BLaER1 (cell line): ENCODE data around the gene MAP7D1.
A peak's percentile ranks its signal among the peaks of the same experiment; 100 is the strongest.

Experiments used
- H3K27ac ChIP-seq: shearing (Covaris generic); formaldehyde crosslinking; 2 replicates; pipeline ENCODE4 v1.8.1; 2022
- H3K27me3 ChIP-seq: shearing (Covaris generic); formaldehyde crosslinking; 2 replicates; pipeline ENCODE4 v1.8.1; 2022
- H3K36me3 ChIP-seq: shearing (Covaris generic); formaldehyde crosslinking; 2 replicates; pipeline ENCODE4 v1.8.1; 2022
- H3K4me1 ChIP-seq: shearing (Covaris generic); formaldehyde crosslinking; 2 replicates; pipeline ENCODE4 v1.8.1; 2022
- H3K4me2 ChIP-seq: shearing (Covaris generic); formaldehyde crosslinking; 2 replicates; pipeline ENCODE4 v1.8.1; 2022
- H3K4me3 ChIP-seq: shearing (Covaris generic); formaldehyde crosslinking; 2 replicates; pipeline ENCODE4 v1.8.1; 2022
- H3K9ac ChIP-seq: shearing (Covaris generic); formaldehyde crosslinking; 2 replicates; pipeline ENCODE4 v1.8.1; 2022
- H3K9me3 ChIP-seq: shearing (Covaris generic); formaldehyde crosslinking; 2 replicates; pipeline ENCODE4 v1.8.1; 2022
- H4K20me1 ChIP-seq: shearing (Covaris generic); formaldehyde crosslinking; 2 replicates; pipeline ENCODE4 v1.8.1; 2022
- Cebpa-rat ChIP-seq: shearing (Covaris generic); IDR thresholded peaks from 2 replicates; pipeline ENCODE4 v1.8.1; 2022

Gene MAP7D1

GRCh38 chr1:36155408-36156328 is at the start of gene MAP7D1:
TSS of gene MAP7D1 (plus strand) at chr1:36156160. CDS start at chr1:36156418, 258 bp downstream.
- H3K27me3 ChIP-seq, result no peaks in the 10 kb centered on the region
- peak within 1 kb of the TSS; percentile 99 for H3K9ac ChIP-seq
- H4K20me1 ChIP-seq, result peaks cover 37% of the 10 kb centered on the region
- peak within 1 kb of the TSS; percentile 100 for H3K4me3 ChIP-seq
- H3K4me2 ChIP-seq, result peak within 1 kb of the TSS; percentile 99
- H3K4me1 ChIP-seq, result peaks cover 81% of the 10 kb centered on the region
- peaks cover 11% of the 10 kb centered on the region; the same call in 1 of the 2 replicates for H3K36me3 ChIP-seq
- H3K27ac ChIP-seq, result peak within 1 kb of the TSS; percentile 99
- TF ChIP-seq Cebpa-rat, result no peak
- H3K9me3 ChIP-seq, result no peaks in the 10 kb centered on the region

GRCh38 chr1:36106269-36106668 is 49.7 kb upstream of the MAP7D1 start:
- no peaks in the 10 kb centered on the region for H4K20me1 ChIP-seq
- no peak for TF ChIP-seq Cebpa-rat
- no peaks in the 10 kb centered on the region for H3K36me3 ChIP-seq
- H3K4me2 ChIP-seq, result no peak overlapping the region
- H3K27ac ChIP-seq, result no peak overlapping the region
- peaks cover 38% of the 10 kb centered on the region for H3K4me1 ChIP-seq
- no peak overlapping the region for H3K4me3 ChIP-seq
- H3K9me3 ChIP-seq, result no peaks in the 10 kb centered on the region
- no peak overlapping the region for H3K9ac ChIP-seq
- no peaks in the 10 kb centered on the region for H3K27me3 ChIP-seq

DNA sequence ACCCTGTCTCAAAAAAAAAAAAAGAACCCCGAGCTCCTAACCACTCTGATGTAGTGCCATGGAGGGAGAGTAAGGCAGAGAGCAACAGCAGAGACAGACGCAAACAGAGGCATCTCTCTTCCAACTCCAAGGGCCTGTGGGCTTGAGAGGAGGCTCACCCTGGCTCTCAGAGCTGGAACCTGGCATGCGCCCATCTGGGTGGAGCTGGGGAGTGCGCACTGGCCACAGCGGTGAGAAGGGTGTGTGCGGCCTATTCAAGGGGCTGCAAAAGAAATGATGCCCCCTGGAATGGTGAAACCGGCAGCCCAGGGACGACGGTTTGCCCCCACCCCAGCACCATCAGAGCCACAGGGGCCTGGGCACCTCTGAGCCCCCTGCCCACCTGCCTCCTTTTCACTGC is 48.6 kb upstream of the MAP7D1 start:
- H3K4me3 ChIP-seq, result no peak overlapping the region
- no peak for TF ChIP-seq Cebpa-rat
- H3K9me3 ChIP-seq, result no peaks in the 10 kb centered on the region
- no peaks in the 10 kb centered on the region for H3K36me3 ChIP-seq
- 0 out of 2 replicates have a peak overlapping the region, but pooled peaks have one; percentile 6 for H3K9ac ChIP-seq
- no peak overlapping the region for H3K27ac ChIP-seq
- H4K20me1 ChIP-seq, result no peaks in the 10 kb centered on the region
- H3K4me2 ChIP-seq, result peak overlapping the region; percentile 68
- no peaks in the 10 kb centered on the region for H3K27me3 ChIP-seq
- peaks cover 38% of the 10 kb centered on the region for H3K4me1 ChIP-seq

DNA sequence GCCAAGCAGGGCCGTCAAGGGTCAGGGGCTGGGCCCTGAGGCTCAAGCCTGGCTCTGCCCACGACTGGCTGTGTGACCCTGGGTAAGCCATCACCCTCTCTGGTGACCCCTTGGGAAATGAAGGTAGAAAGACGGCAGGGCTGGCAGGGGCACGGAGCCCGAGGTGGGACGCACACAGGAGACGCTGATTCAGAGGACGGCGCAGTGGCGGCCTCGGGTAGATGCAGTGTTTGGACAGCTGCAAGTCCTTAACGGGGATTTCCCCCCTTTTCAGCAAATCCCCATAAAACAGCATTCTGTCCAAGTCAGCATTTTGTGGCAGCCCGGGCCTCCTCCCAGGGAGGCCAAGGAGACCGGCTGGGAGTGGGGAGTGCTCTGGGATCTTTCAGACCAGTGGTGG is 47.6 kb upstream of the MAP7D1 start:
- no peak for TF ChIP-seq Cebpa-rat
- H3K4me1 ChIP-seq, result peaks cover 38% of the 10 kb centered on the region
- no peaks in the 10 kb centered on the region for H3K9me3 ChIP-seq
- no peaks in the 10 kb centered on the region for H4K20me1 ChIP-seq
- H3K4me2 ChIP-seq, result peak overlapping the region; percentile 68
- no peaks in the 10 kb centered on the region for H3K27me3 ChIP-seq
- H3K4me3 ChIP-seq, result no peak overlapping the region
- H3K36me3 ChIP-seq, result no peaks in the 10 kb centered on the region
- H3K9ac ChIP-seq, result no peak overlapping the region
- H3K27ac ChIP-seq, result no peak overlapping the region

GRCh38 chr1:36109041-36109679 is 46.8 kb upstream of the MAP7D1 start:
- no peak overlapping the region; the same call in 1 of the 2 replicates for H3K9ac ChIP-seq
- H3K9me3 ChIP-seq, result no peaks in the 10 kb centered on the region
- H3K27ac ChIP-seq, result no peak overlapping the region
- no peaks in the 10 kb centered on the region for H3K27me3 ChIP-seq
- H4K20me1 ChIP-seq, result no peaks in the 10 kb centered on the region
- TF ChIP-seq Cebpa-rat, result no peak
- no peaks in the 10 kb centered on the region for H3K36me3 ChIP-seq
- H3K4me3 ChIP-seq, result no peak overlapping the region
- peak overlapping the region; percentile 68 for H3K4me2 ChIP-seq
- H3K4me1 ChIP-seq, result peaks cover 42% of the 10 kb centered on the region

DNA sequence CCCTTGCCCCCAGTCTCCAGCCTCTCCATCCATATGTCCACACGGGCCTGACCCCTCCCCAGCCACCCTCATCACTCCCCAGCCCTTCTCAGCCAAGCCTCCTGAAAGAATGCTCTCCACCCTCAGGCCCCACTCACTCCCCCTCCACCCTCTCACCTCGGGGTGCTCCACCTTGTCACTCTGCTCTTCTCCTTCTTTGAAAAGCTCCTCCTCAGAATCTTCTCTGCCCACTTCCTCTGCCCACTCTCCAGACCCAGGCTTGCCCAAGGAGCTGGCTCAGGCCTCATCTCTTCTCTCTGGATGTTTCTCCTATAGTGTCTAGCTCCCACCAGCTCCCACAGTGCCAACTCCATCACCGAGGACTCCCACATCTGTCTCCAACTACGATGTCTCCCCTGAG is 44.8 kb upstream of the MAP7D1 start:
- Histone ChIP-seq H3K27ac (no peak overlapping the region), H3K4me1 (peaks cover 45% of the 10 kb centered on the region), H3K4me2 (no peak overlapping the region), H3K9me3 (no peaks in the 10 kb centered on the region), H4K20me1 (no peaks in the 10 kb centered on the region), H3K27me3 (no peaks in the 10 kb centered on the region), H3K4me3 (no peak overlapping the region), H3K36me3 (no peaks in the 10 kb centered on the region), H3K9ac (no peak overlapping the region)
- TF ChIP-seq Cebpa-rat, result no peak

DNA sequence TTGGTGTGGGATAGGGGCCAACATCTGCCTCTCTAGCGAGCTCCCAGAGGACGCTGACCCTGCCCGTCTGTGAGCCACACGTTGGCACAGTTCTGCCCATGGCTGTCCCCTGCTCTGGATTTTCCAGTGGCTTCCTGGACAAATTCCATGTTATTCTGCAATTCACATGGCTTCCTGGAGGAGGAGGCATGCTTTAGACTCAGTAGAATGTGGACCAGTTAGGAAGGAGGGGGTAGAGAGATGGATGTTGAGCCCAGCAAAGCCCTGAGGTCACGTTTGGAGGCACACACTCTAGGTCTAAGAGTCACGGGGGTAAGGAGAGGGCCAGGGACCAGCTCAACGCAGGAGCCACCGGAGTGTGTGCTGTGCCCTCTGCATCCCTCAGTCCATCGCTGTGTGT is 43.1 kb upstream of the MAP7D1 start:
- Histone ChIP-seq H3K9me3 (no peaks in the 10 kb centered on the region), H3K4me1 (peaks cover 29% of the 10 kb centered on the region), H3K27me3 (no peaks in the 10 kb centered on the region), H3K27ac (no peak overlapping the region), H3K36me3 (no peaks in the 10 kb centered on the region), H3K4me2 (no peak overlapping the region), H3K4me3 (no peak overlapping the region), H4K20me1 (no peaks in the 10 kb centered on the region), H3K9ac (no peak overlapping the region)
- no peak for TF ChIP-seq Cebpa-rat

DNA sequence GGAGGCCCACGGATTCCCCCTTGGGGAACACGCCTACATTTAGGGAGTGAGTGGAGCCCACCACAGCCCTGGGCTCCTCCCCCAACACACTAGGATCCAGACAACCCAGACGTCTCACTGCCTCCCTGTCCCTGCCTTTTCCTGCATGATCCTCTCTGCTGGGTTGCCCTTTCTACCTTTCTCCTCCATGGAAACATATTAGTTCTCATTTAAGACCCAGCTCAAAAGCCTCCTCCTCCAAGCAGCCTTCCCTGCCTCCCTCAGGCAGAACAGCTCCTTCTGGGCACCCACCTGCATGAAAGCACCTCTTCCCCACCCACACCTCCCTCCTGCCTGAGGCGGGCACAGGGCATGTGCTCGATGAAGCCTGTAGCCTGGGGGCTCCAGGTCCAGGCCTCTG is 41.6 kb upstream of the MAP7D1 start:
- Histone ChIP-seq H4K20me1 (no peaks in the 10 kb centered on the region), H3K4me1 (peaks cover 13% of the 10 kb centered on the region), H3K9me3 (no peaks in the 10 kb centered on the region), H3K9ac (no peak overlapping the region), H3K36me3 (no peaks in the 10 kb centered on the region), H3K4me2 (peak overlapping the region; percentile 57), H3K27ac (no peak overlapping the region), H3K27me3 (no peaks in the 10 kb centered on the region), H3K4me3 (no peak overlapping the region)
- TF ChIP-seq Cebpa-rat, result no peak

GRCh38 chr1:36115200-36115669 is 40.7 kb upstream of the MAP7D1 start:
- no peaks in the 10 kb centered on the region for H3K36me3 ChIP-seq
- H3K4me2 ChIP-seq, result no peak overlapping the region
- H3K4me1 ChIP-seq, result peaks cover 16% of the 10 kb centered on the region
- H3K9ac ChIP-seq, result no peak overlapping the region
- H3K9me3 ChIP-seq, result no peaks in the 10 kb centered on the region
- TF ChIP-seq Cebpa-rat, result no peak
- H3K27ac ChIP-seq, result no peak overlapping the region
- H3K4me3 ChIP-seq, result no peak overlapping the region
- H3K27me3 ChIP-seq, result no peaks in the 10 kb centered on the region
- H4K20me1 ChIP-seq, result no peaks in the 10 kb centered on the region

DNA sequence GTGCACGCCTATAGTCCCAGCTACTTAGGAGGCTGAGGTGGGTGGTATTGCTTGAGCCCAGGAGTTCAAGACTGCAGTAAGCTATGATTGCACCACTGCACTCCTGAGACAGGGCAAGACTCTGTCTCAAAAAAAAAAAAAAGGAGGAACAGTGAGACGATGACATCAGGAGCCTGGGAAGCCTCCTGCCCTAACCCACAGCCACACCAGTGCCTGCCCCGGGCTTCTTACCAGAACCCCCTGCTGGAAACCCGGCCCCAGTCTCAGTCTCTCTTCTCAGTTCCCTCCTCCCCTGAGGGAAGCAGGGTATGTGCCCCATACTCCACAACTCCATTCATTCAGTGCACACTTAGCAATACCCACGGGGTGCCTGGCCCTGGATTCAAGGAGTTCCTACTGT is 40.0 kb upstream of the MAP7D1 start:
- H3K9ac ChIP-seq, result no peak overlapping the region
- H3K27me3 ChIP-seq, result no peaks in the 10 kb centered on the region
- H3K4me3 ChIP-seq, result no peak overlapping the region
- no peak for TF ChIP-seq Cebpa-rat
- H3K4me2 ChIP-seq, result no peak overlapping the region
- no peaks in the 10 kb centered on the region for H4K20me1 ChIP-seq
- no peaks in the 10 kb centered on the region for H3K36me3 ChIP-seq
- H3K27ac ChIP-seq, result no peak overlapping the region
- peaks cover 23% of the 10 kb centered on the region for H3K4me1 ChIP-seq
- no peaks in the 10 kb centered on the region for H3K9me3 ChIP-seq
